Measurements from ENCODE around the gene NINL.
"Not testable (repeated sequence)": the region's sequence is repeated elsewhere in the genome, so short reads cannot be mapped to it uniquely, and the experiment has no call there.

Gene NINL

DNA sequence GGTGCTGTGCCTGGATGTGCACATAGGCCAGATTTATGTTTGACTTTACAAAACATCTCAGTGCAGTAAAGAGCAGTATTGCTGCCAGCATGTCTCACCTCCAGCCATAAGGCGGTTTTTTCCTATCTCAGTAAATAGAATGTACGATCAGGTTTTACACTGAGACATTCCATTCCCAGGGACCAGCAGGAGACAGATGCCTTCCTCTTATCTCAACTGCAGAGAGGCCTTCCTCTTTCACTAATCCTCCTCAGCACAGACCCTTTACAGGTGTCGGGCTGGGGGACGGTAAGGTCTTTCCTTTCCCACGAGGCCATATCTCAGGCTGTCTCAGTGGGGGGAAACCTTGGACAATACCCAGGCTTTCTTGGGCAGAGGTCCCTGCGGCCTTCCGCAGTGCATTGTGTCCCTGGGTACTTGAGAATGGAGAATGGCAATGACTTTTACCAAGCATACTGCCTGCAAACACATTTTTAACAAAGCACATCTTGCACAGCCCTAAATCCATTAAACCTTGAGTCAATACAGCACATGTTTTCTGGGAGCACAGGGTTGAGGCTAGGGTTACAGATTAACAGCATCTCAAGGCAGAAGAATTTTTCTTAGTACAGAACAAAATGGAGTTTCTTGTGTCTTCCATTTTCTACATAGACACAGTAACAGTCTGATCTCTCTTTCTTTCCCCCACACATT, 34.5 kb downstream of the NINL start:
- not testable (repeated sequence) for DNase-seq

DNA sequence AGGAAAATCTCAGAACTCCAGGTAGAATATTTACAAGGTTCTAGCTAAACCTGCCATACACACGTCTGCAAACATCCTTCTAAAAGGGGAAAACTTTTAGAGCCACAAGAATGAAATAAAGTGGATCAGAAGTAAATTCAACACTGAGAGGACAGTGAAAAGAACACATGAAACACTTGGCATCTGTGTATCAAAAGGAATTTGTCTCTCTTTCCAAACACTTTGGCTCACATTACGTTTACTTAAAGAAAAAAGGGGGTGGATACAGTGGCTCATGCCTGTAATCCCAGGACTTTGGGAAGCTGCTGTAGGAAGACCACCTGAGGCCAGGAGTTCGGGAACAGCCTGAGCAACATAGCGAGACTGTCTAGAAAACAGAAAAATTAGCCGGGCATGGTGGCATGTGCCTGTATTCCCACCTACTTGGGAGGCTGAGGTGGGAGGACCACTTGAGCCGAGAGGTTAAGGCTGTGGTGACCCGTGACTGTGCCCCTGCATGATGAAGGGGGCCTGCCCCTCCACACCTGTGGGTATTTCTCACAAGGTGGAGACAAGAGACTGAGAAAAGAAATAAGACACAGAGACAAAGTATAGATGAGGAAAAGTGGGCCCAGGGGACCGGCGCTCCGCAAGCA, 35.4 kb downstream of the NINL start:
- no peak for DNase-seq

DNA sequence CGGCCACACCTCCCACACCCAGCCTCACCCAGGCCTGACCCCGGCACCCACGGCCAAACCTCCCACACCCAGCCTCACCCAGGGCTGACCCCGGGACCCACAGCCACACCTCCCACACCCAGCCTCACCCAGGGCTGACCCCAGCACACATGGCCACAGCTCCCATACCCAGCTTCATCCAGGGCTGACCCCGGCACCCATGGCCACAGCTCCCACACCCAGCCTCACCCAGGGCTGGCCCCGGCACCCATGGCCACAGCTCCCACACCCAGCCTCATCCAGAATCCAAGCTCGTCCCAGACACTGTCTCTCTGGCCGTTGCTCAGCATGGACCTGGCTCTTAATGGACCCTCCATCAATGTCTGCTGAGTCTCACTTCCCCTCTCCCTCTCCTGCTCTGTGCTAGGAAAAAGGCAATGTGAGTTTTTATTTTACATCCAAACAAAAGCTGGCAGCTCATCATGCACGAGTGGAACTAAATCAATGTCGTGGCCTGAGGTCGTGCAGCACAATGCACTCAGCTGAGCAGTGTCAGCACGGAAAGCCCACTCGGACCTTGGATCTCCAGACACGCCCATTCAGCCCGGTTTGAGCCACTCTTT, 36.1 kb downstream of the NINL start:
- no peak for DNase-seq

DNA sequence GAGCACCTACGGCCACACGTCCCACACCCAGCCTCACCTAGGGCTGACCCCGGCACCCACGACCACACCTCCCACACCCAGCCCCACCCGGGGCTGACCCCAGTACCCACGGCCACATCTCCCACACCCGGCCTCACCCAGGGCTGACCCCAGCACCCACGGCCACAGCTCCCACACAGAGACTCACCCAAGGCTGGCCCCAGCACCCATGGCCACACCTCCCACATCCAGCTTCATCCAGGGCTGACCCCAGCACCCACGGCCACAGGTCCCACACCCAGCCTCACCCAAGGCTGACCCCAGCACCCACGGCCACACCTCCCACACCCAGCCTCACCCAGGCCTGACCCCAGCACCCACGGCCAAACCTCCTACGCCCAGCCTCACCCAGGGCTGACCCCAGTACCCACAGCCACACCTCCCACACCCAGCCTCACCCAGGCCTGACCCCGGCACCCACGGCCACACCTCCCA, 36.7 kb downstream of the NINL start:
- DNase-seq: no peak

DNA sequence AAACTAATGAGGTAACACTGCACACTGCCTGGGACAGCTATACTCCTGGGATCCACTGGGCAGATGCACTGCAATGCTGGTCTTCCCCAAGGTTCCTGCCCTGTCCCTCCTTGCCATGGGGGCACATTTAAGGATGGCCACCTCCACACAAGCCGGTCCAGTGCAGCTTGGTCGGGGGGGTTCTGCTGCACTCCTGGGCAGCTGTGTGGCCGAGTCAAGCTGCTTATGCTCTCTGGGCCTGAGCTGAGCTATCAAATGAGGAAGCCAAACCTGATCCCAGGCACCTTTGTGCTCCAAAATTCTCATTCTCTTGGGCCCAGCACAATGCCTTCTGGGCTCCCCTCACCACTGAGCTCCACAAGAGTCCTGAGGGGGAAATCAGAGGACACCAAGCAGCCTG, 37.3 kb downstream of the NINL start:
- DNase-seq: no peak

DNA sequence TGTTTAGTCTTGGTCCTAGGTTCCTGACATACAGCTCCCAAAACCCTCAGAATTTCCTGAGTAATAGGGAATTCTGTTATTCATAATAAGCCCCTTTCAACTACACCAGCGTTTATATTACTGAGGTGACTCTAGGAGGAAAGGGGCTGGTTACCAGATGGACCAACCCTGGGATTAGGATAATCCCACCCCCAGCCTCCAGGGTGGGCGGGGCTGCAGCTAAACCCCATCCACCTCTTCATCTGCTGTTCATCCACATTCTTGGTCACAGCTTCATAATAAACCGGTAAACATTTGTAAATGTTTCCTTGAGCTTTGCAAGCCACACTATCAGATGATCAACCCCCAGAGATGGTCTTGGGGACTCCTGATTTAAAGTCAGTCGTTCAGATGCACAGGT, 38.3 kb downstream of the NINL start:
- no peak for DNase-seq

DNA sequence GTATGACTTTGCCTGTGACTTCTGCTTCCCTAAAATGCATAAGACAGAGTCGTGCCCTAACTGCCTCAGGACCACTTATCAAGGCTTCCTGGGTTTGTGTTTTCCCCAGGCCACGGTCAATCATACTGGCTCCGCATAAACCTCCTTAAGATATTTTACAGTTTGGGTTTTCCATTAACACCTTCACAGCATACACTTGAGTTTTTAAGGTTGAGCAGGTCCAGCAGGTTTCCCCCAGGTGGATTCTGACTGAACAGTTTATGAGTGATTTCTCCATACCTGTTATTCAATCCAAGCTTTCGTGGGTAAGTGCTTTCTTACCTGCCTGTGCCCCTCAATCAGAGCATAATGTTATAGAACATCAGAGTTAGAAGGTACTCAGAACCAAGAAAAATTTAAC, 39.3 kb downstream of the NINL start:
- DNase-seq: no peak

DNA sequence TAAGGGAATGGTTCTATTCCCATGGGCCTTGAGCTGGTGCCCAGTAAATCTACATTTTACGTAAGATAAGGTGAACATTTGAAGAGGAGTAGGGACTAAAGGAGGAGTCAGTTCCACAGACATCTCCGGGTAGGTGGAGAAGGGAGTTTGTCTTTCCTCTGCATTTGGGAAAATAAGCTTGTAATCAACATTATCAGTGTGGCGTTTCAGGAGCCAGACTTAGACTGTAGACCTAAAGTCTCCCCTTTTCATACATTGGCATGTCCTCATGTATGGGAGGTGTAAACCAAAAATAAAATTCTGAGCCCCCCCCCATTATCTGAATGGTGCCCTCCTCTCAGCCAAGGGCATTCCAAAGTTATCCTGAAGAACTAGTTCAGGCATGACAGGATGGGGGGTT, 40.2 kb downstream of the NINL start:
- DNase-seq: no peak

DNA sequence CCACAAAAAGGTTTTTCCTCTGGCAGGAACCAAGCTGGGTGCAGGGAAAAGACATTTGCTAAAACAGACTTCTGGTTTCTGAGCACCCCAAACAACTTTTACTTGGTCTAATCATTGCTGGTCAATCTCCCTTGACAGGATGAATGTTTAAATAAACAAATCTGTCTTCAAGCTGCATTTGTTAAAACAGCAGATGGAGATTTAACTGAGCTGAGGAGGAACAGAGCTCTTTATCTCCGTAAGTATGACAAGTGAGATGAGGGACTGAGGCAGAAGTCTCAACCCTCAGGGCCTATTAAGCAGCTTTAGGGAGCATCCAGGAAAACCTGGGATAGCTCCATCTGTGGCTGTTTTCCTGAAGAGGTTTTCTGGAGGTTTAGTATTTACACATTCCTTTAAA, 40.6 kb downstream of the NINL start:
- DNase-seq: no peak

DNA sequence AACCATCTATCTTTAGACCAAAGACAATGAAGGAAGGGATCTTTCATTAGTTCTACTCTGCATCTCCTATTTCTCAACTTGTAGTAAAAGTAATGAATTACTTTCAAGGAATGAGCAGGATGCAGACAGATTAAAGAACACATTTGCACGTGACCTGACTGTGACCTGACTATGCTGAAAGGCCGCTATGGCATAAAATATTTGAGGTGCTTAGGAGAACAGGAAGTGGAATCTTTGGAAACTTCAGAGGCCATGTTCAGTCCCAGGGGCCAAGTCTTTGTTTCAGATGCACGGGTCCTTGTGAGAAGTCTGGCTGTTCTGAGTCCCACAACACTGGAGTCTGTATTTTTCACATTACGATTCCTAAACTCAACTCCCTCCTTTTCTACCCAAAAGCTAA, 41.0 kb downstream of the NINL start:
- no peak for DNase-seq

DNA sequence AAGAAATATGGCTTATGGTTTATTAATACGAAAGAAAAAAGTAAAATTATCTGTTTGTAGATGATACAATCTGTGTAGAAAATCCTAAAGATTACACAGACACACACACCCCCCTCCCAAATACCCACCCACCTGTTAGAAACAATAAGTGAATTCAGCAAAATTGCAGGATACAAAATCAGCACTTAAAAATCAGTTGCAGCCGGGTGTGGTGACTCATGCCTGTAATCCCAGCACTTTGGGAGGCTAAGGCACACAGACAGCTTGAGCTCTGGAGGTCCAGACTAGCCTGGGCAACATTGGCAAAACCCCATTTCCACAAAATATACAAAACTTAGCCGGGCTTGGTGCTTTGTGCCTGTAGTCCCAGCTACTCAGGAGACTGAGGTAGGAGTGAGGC, 42.3 kb downstream of the NINL start:
- no peak for DNase-seq

DNA sequence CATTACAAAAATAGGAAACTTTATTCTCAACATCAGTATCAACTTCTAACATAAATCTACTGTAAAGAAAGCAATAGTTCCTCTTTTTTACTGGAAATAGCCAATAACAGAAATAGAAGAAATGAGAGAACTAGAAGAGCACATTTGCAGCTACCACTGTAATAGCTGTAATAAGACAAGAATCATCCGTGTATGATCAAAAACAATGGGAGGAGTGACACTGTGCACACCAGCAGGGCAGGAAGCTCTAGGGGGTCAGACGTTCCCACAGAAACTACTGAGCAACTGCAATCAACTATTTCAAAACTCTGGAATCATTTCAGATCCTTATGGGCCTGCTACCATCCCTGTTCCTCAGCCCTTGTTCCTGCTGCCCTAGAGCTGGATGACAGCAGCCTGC, 43.7 kb downstream of the NINL start:
- no peak for DNase-seq

DNA sequence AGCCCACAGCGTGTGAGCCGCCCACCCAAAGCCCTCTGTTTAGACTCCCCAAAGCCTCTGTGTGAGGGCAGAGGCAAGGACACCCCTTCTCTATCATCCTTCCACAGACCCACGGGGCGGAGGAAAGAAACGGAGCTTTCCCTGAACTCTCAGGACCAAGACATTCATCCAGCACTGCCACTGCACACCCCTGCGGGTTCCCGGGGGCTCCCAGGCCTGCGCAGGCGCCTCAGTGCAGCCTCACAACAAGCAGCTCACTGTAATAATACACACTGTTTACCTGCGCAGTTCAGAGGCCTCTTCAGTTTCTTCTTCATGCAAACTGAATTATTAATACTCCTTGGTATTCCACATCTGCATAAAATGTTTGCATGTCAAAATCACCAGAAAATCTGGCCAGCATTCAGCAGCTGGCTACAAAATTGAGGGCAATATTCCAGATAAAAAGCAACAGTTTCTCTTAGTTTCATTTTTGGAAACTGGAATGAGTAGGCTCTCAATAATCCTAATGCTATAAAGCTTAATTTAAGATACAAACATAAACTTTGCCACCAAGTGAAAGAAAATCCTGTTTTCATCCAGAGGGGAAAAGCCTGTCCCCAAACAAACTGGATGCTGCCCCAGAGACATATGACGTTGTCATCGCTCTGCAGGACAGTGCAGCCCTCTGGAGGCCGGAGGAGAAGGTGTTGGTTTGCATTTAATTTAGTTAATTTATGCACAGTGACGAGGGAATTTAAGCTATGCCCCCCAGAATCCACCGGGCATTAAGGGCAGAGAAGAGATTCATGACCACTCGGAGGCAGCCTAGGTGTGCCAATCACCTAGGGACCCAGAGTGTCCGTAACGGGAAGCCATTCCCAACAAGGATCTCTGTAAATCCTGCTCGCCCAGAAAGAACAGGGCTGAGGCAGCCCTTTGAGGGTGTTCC, 45.3 kb downstream of the NINL start:
- no peak for DNase-seq

DNA sequence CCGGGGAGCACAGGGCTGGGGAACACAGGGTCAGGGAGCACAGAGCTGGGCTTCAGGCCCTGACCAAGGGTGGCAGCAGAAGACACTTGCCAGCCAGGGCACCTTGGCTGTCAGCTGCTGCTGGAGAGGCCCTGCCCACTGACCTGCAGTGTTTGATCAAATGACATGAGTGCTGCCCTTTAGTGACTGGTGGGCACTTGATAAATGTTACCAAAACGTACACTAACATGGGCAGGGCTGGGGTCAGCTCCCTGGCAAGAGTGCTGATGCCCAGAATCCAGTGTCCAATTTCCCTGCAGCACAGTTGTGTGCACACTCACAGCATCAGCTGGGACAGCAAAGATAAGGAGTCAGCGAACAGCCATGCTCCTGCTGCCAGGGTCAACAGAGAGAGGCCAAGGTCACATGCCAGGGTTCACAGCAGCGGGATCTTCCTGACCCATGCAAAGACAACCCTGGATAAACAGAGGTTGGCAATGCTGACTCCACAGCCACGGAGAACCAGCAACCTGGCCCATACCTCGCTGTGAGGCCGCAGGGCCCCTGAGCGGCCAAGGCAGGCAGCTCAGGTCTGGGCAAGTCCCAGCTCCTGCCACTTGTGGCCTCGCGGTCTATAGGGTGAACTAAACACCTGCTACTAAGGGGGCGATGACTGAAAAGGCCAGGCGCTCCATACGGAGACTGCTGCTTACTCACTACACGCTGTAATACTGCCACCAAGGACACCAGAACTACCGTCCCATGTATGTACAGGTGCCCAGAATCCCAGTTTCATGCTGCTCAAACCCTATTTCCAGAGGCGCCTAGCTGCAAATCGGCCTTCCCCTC, 46.3 kb downstream of the NINL start:
- no peak for DNase-seq

DNA sequence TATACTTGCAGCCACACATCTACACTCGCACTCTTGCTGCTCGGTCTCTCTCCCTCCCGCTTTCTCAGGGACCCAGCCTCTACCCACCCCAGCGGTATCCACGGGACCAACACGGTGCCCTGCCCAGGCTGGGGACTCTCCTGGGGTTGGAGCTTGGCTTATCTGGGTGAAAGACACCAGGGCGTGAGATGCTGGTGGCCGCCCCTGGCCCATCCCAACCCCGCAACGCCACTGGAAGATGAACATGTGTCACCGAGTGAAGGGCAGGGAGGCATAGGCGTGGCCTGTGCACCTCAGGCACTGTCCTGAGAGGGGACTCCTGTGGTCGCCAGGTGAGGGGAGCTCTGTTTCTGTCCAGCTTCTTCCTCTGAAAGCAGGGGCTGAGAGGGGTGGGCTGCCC, 47.4 kb downstream of the NINL start:
- no peak for DNase-seq

DNA sequence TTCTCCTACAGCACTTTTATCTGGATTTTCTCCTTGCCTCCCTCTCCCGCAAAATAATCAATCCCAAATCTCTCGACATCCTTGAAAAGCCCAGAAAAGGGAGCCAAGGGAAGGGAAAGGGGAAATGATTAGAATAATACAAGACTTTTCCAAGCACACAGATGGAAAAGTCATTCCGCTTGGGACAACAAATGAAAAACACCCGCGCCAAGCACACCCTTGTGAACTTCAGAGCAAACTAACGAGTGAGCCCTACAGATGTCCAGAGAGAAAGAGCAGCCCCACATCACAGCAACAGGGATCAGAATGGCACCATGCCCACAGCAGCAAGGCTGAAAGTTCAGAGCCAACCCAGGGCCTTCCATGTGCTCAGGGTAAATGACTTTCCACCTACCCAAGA, 49.6 kb downstream of the NINL start:
- DNase-seq: no peak

DNA sequence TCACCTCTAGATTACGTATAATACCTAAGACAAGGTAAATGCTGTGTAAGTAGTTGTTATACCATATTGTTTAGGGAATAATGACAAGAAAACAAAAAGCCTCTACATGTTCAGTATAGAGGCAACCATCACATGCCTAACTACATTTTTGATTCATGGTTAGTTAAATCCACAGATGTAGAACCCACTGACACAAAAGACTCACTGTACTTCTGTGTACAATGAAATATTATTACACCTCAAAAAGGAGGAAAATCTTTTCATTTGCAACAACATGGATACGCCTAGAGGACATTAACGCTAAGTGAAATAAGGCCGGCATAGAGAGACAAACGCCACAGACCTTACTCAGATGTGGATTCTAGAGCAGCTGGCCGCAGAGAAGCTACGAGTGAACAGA, 50.5 kb downstream of the NINL start:
- DNase-seq: no peak

DNA sequence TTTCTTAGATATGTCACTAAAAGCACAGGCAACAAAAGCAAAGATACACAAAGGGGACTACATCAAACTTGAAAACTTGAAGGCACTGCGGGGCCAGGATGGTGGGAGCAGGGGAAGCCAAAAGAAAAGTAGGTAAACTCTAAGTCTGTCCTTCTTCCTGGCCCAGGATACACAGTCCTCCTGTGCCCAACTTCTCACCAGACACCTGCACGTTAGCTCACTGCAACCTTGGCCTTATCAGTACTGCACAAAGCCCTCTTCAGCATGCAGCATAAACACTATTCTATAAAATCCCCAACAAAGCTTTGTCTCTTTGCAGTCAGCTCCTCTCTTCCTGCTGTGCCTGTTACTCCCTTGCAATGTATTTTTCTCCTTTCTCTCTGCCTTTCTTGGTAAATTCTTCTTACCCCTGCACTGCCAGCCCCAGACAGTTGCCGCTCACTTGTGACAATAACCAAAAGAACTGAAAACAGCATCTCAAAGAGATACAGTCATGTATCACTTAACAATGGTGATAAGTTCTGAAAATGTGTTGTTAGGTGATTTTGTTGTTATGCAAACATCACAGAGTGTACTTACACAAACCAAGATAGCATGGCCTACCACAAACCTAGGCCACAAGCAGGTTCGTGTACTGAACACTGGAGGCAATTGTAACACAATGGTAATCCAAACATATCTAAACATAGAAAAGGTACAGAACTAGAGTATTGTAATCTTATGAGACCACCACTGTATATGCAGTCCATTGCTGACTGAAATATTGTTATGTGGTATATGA, 51.2 kb downstream of the NINL start:
- DNase-seq: no peak

DNA sequence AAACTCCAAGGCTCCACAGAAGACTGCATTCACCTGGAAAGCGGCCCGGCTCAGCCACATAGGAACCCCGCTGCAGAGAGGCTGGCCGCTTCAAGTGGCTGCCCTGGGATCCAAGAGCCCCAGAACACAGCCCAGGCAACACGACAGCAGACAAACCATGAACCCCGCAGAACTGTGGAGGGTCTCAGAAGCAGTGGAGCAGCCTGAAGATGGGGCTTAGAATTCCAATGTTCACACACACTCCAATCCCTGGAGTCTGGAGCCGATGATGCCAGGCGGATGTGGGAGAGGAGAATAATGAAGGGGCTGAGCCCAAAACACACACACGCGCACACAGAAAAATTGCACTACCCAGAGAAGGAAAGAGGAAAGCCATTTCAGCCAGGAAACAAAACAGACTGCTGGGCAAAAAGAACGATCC, 52.4 kb downstream of the NINL start:
- DNase-seq: no peak

DNA sequence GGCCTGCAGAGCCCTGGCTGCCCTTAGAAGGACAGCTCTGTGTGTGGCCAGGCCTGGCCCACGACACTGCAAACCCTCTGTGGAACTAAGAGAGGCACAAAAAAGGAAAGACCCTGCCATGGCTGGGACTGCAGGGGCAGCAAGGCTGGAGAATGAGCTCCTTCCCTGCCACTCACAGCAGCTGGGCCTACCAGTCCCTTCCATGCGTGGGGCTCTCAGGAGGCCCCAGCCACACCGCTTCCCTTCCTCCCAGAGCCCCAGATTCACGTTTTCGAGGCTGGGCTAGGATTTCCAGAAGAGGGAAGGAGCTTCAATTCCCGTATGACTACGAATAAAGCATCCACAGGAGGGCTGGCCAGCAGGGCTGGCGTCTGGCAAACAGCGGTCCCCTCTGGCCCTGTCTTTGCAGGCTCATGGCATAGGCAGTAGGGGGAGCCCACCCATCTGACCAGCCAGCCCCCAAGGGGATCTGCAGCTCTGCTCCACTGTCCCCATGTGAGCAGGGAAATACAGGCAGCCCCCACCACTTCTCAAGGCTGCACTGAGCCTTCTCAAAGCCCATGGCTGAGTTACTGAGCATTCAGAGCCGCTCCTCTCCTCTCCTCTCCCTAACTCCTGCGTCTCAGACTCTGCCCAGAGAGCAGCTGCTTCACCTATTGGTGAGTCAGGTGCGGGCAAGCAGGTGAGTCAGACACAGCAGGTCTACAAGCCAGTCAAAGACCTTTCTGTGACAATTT, 53.1 kb downstream of the NINL start:
- no peak for DNase-seq
